ENCODE data around the gene PLAU.
"Not testable (repeated sequence)": the region's sequence is repeated elsewhere in the genome, so short reads cannot be mapped to it uniquely, and the experiment has no call there.

Gene PLAU

GRCh38 chr10:73876971-73877370 lies 34.0 kb upstream of the PLAU start:
- DNase-seq = no peak

GRCh38 chr10:73877533-73878160 lies 33.3 kb upstream of the PLAU start:
- DNase-seq = no peak

- no peak for DNase-seq
Measured at GRCh38 chr10:73878365-73878764, 32.6 kb upstream of the PLAU start.

- DNase-seq = peak in 1 of 2 experiments; percentile 24
Measured at GRCh38 chr10:73879296-73880173, 31.4 kb upstream of the PLAU start.

GRCh38 chr10:73881221-73881919 lies 29.6 kb upstream of the PLAU start:
- DNase-seq = no peak

- DNase-seq = no peak
Measured at GRCh38 chr10:73884017-73884416, 26.9 kb upstream of the PLAU start.

GRCh38 chr10:73886085-73886529 lies 24.8 kb upstream of the PLAU start:
- peak in 1 of 2 experiments; percentile 68 for DNase-seq

- no peak for DNase-seq
Measured at GRCh38 chr10:73886661-73887293, 24.2 kb upstream of the PLAU start.

GRCh38 chr10:73887294-73888039 lies 23.5 kb upstream of the PLAU start:
- peak; percentile 84 to 94 for DNase-seq

- DNase-seq = no peak
Measured at GRCh38 chr10:73888514-73888913, 22.4 kb upstream of the PLAU start.

GRCh38 chr10:73889014-73889413 lies 21.9 kb upstream of the PLAU start:
- peak in 1 of 2 experiments; percentile 29 for DNase-seq

GRCh38 chr10:73889416-73889815 lies 21.5 kb upstream of the PLAU start:
- not testable (repeated sequence) for DNase-seq

GRCh38 chr10:73890261-73890660 lies 20.7 kb upstream of the PLAU start:
- DNase-seq = no peak

GRCh38 chr10:73890830-73891229 lies 20.1 kb upstream of the PLAU start:
- DNase-seq = not testable (repeated sequence)

- DNase-seq = no peak
Measured at GRCh38 chr10:73891540-73891939, 19.4 kb upstream of the PLAU start.

GRCh38 chr10:73892310-73893030 lies 18.5 kb upstream of the PLAU start:
- DNase-seq = no peak

- DNase-seq = no peak
Measured at GRCh38 chr10:73893426-73893825, 17.5 kb upstream of the PLAU start.

GRCh38 chr10:73894245-73894971 lies 16.5 kb upstream of the PLAU start:
- no peak for DNase-seq

- DNase-seq = not testable (repeated sequence)
Measured at GRCh38 chr10:73895381-73895780, 15.6 kb upstream of the PLAU start.

GRCh38 chr10:73897693-73898092 lies 13.2 kb upstream of the PLAU start:
- DNase-seq = no peak
